GM21786 (cell line): Measurements from ENCODE around the gene HAT1.
A peak's percentile ranks its signal among the peaks of the same experiment; 100 is the strongest.
"Not testable (repeated sequence)": the region's sequence is repeated elsewhere in the genome, so short reads cannot be mapped to it uniquely, and the experiment has no call there.

Source experiments
- ATAC-seq: cut with Tn5 transposase; IDR thresholded peaks from one replicate; pipeline ENCODE4 v1.9.1; 2021; ENCODE audit not compliant: unreplicated experiment

Gene HAT1

GRCh38 chr2:171922230-171923022 lies at the start of gene HAT1:
Gene HAT1 (plus strand): TSS chr2:171922461. CDS start chr2:171922501, 40 bp downstream.
- peak; percentile 97 for ATAC-seq

GRCh38 chr2:171874517-171874916 lies 47.7 kb upstream of the HAT1 start:
- ATAC-seq = no peak

- ATAC-seq = no peak
Measured at GRCh38 chr2:171874963-171875362, 47.3 kb upstream of the HAT1 start.

- ATAC-seq = no peak
Measured at GRCh38 chr2:171878481-171878993, 43.7 kb upstream of the HAT1 start.

- no peak for ATAC-seq
Measured at GRCh38 chr2:171879865-171880264, 42.4 kb upstream of the HAT1 start.

GRCh38 chr2:171880774-171881173 lies 41.5 kb upstream of the HAT1 start:
- ATAC-seq = no peak

GRCh38 chr2:171882089-171882769 lies 40.0 kb upstream of the HAT1 start:
- ATAC-seq = peak; percentile 69

- no peak for ATAC-seq
Measured at GRCh38 chr2:171883275-171883893, 38.9 kb upstream of the HAT1 start.

GRCh38 chr2:171889333-171889732 lies 32.9 kb upstream of the HAT1 start:
- ATAC-seq = no peak

GRCh38 chr2:171889808-171890207 lies 32.5 kb upstream of the HAT1 start:
- no peak for ATAC-seq

GRCh38 chr2:171893196-171893823 lies 29.0 kb upstream of the HAT1 start:
- no peak for ATAC-seq

- peak; percentile 89 for ATAC-seq
Measured at GRCh38 chr2:171893824-171894611, 28.2 kb upstream of the HAT1 start, which contains the start of gene SLC25A12. Gene SLC25A12 (minus strand): TSS chr2:171894244. CDS start chr2:171894214, 30 bp downstream.

- ATAC-seq = no peak
Measured at GRCh38 chr2:171894612-171894947, 27.7 kb upstream of the HAT1 start.

GRCh38 chr2:171895786-171896185 lies 26.5 kb upstream of the HAT1 start:
- no peak for ATAC-seq

GRCh38 chr2:171899623-171900282 lies 22.5 kb upstream of the HAT1 start:
- not testable (repeated sequence) for ATAC-seq

GRCh38 chr2:171902840-171903420 lies 19.3 kb upstream of the HAT1 start:
- peak; percentile 43 for ATAC-seq

GRCh38 chr2:171908235-171908634 lies 14.0 kb upstream of the HAT1 start:
- no peak for ATAC-seq

GRCh38 chr2:171909266-171909665 lies 13.0 kb upstream of the HAT1 start:
- ATAC-seq = no peak

GRCh38 chr2:171910494-171910893 lies 11.8 kb upstream of the HAT1 start:
- no peak for ATAC-seq

GRCh38 chr2:171913517-171913916 lies 8.7 kb upstream of the HAT1 start:
- ATAC-seq = no peak
